Activated CD8-positive, alpha-beta memory T cell treated with anti-CD3 and anti-CD28 coated beads, Interleukin-2, amount 10 ng/mL, durations not matched to agents 7 days and 5 days (primary cell): Measurements from ENCODE around the gene CCR9. TPM values are rescaled to one million over a fixed set of nuclear protein-coding genes. Genes with fewer than 3 reads are reported as not detected.

ENCODE experiments used
- ATAC-seq: fragments of 150-1000 bp; cut with Tn5 transposase; one replicate; pipeline ENCODE4 v1.10.0; 2021; ENCODE audit warnings: moderate library complexity
- CTCF ChIA-PET: fragments of 350-600 bp; sonication (Branson Sonifier 250); formaldehyde crosslinking; loops from one replicate; lab custom pipeline; 2021; ENCODE audit warnings: antibody characterized with exemption; lab: Charles Lee
- DNase-seq: peaks from one replicate; pipeline ENCODE4 v3.0.0-alpha.2; 2020
- H3K27ac Mint-ChIP-seq: one replicate; pipeline ENCODE4 v1.8.0; 2021; ENCODE audit warnings: mild to moderate bottlenecking, mixed read lengths
- H3K27me3 Mint-ChIP-seq: one replicate; pipeline ENCODE4 v1.8.0; 2021; ENCODE audit warnings: mixed read lengths
- H3K36me3 Mint-ChIP-seq: one replicate; pipeline ENCODE4 v1.8.0; 2021; ENCODE audit warnings: mild to moderate bottlenecking, mixed read lengths
- H3K4me1 Mint-ChIP-seq: one replicate; pipeline ENCODE4 v1.8.0; 2021; ENCODE audit warnings: mixed read lengths
- H3K4me3 Mint-ChIP-seq: one replicate; pipeline ENCODE4 v1.8.0; 2021; ENCODE audit warnings: mild to moderate bottlenecking, moderate library complexity, mixed read lengths
- H3K9me3 Mint-ChIP-seq: one replicate; pipeline ENCODE4 v1.8.0; 2022; ENCODE audit warnings: low read depth, mixed read lengths
- total RNA-seq, 2 experiments: library from RNA; stranded (reverse); gene quantifications; one replicate each; pipeline ENCODE4 v1.2.3, GENCODE V29; 2021

The CCR9 gene
- total RNA-seq, 2 experiments from 2014 or later: 3.2 to 9.7 TPM

GRCh38 chr3:45937206-45938042, 51.1 kb downstream of the CCR9 start:
- CTCF ChIA-PET: interaction anchor here (0.8 to 30.7 kb wide), 11 partner anchors 8 to 441 kb away, joined by 3 to 708 read pairs (median 8); no protein-coding TSS in a partner anchor
- Mint-ChIP-seq H3K4me1 (peaks cover 43% of the 10 kb centered on the region), H3K4me3 (no peak overlapping the region), H3K27ac (no peak overlapping the region), H3K36me3 (peaks cover 55% of the 10 kb centered on the region), H3K27me3 (no peaks in the 10 kb centered on the region), H3K9me3 (peaks cover 2% of the 10 kb centered on the region)
- ATAC-seq (no peak), DNase-seq (no peak)

GRCh38 chr3:45938043-45938435, 51.7 kb downstream of the CCR9 start:
- Mint-ChIP-seq H3K4me3 (no peak overlapping the region), H3K9me3 (peaks cover 2% of the 10 kb centered on the region), H3K4me1 (peaks cover 49% of the 10 kb centered on the region), H3K27ac (no peak overlapping the region), H3K27me3 (no peaks in the 10 kb centered on the region), H3K36me3 (peaks cover 52% of the 10 kb centered on the region)
- ATAC-seq (no peak), DNase-seq (no peak)
- CTCF ChIA-PET: interaction anchor here (0.6 to 30.7 kb wide), 33 partner anchors 9 to 620 kb away, joined by 3 to 708 read pairs (median 5); partner anchors contain the start of genes CCR1, CCR5, CCR5AS and CCRL2

GRCh38 chr3:45938864-45939263, 52.5 kb downstream of the CCR9 start:
- peak overlapping the region; percentile 57 for H3K27ac Mint-ChIP-seq
- peaks cover 52% of the 10 kb centered on the region for H3K36me3 Mint-ChIP-seq

GRCh38 chr3:45939341-45939771, 53.0 kb downstream of the CCR9 start:
- peaks cover 60% of the 10 kb centered on the region for H3K4me1 Mint-ChIP-seq
- H3K27ac Mint-ChIP-seq: peak overlapping the region; percentile 57
- CTCF ChIA-PET: interaction anchor here (0.6 to 30.7 kb wide), 41 partner anchors 9 to 619 kb away, joined by 3 to 708 read pairs (median 4); partner anchors contain the start of genes CCR1, CCR5, CCR5AS and CCRL2
- no peaks in the 10 kb centered on the region for H3K27me3 Mint-ChIP-seq
- peaks cover 49% of the 10 kb centered on the region for H3K36me3 Mint-ChIP-seq
- DNase-seq: no peak
- H3K9me3 Mint-ChIP-seq: peaks cover 2% of the 10 kb centered on the region
- H3K4me3 Mint-ChIP-seq: no peak overlapping the region
- ATAC-seq: no peak

More at GRCh38 chr3:45938864-45939263, 52.5 kb downstream of the CCR9 start:
- Mint-ChIP-seq H3K9me3 (peaks cover 2% of the 10 kb centered on the region), H3K27me3 (no peaks in the 10 kb centered on the region), H3K4me1 (peaks cover 58% of the 10 kb centered on the region), H3K4me3 (no peak overlapping the region)
- DNase-seq (peak; percentile 93), ATAC-seq (peak; percentile 79)
- CTCF ChIA-PET: interaction anchor here (0.6 to 30.7 kb wide), 45 partner anchors 9 to 619 kb away, joined by 3 to 708 read pairs (median 4); partner anchors contain the start of genes CCR1, CCR5, CCR5AS and CCRL2

- Mint-ChIP-seq H3K9me3 (peaks cover 2% of the 10 kb centered on the region), H3K36me3 (peaks cover 49% of the 10 kb centered on the region), H3K27ac (no peak overlapping the region), H3K27me3 (no peaks in the 10 kb centered on the region), H3K4me3 (no peak overlapping the region), H3K4me1 (peaks cover 67% of the 10 kb centered on the region)
- DNase-seq (no peak), ATAC-seq (no peak)
- CTCF ChIA-PET: interaction anchor here (0.6 to 30.7 kb wide), 16 partner anchors 8 to 907 kb away, joined by 3 to 708 read pairs (median 8); partner anchors contain the start of gene CCR1
Measured at GRCh38 chr3:45940004-45940780, 53.8 kb downstream of the CCR9 start.

- Mint-ChIP-seq H3K4me3 (no peak overlapping the region), H3K36me3 (peaks cover 49% of the 10 kb centered on the region), H3K4me1 (peaks cover 74% of the 10 kb centered on the region), H3K27me3 (no peaks in the 10 kb centered on the region), H3K9me3 (peaks cover 2% of the 10 kb centered on the region), H3K27ac (no peak overlapping the region)
- DNase-seq: no peak
- no peak for ATAC-seq
- CTCF ChIA-PET: interaction anchor here (1.3 to 30.7 kb wide), 4 partner anchors 21 to 267 kb away, joined by 4 to 708 read pairs (median 11); partner anchors contain the start of gene CCR1
Measured at GRCh38 chr3:45940781-45941365, 54.5 kb downstream of the CCR9 start.

- peaks cover 2% of the 10 kb centered on the region for H3K9me3 Mint-ChIP-seq
- no peak for DNase-seq
- peak overlapping the region; percentile 91 for H3K27ac Mint-ChIP-seq
- ATAC-seq: no peak
- CTCF ChIA-PET: interaction anchor here (1.0 to 30.7 kb wide), 13 partner anchors 9 to 266 kb away, joined by 3 to 708 read pairs (median 5); partner anchors contain the start of gene CCR1
- no peaks in the 10 kb centered on the region for H3K27me3 Mint-ChIP-seq
- peak overlapping the region; percentile 79 for H3K4me3 Mint-ChIP-seq
- peaks cover 60% of the 10 kb centered on the region for H3K36me3 Mint-ChIP-seq
- H3K4me1 Mint-ChIP-seq: peaks cover 88% of the 10 kb centered on the region
Measured at GRCh38 chr3:45942051-45942825, 55.9 kb downstream of the CCR9 start.

GRCh38 chr3:45943207-45943846, 57.0 kb downstream of the CCR9 start, which contains the start of gene CXCR6:
CXCR6 (plus strand) TSS chr3:45943464; CDS start chr3:45946482, 3,018 bp downstream.
- no peaks in the 10 kb centered on the region for H3K27me3 Mint-ChIP-seq
- peaks cover 65% of the 10 kb centered on the region for H3K36me3 Mint-ChIP-seq
- H3K4me3 Mint-ChIP-seq: peak within 1 kb of the TSS; percentile 79
- CTCF ChIA-PET: interaction anchor here (0.5 to 30.7 kb wide), 15 partner anchors 8 to 906 kb away, joined by 3 to 708 read pairs (median 5); partner anchors contain the start of gene CCR1
- H3K4me1 Mint-ChIP-seq: peaks cover 91% of the 10 kb centered on the region
- H3K9me3 Mint-ChIP-seq: peaks cover 2% of the 10 kb centered on the region
- H3K27ac Mint-ChIP-seq: peak within 1 kb of the TSS; percentile 91
- ATAC-seq (peak; percentile 64), DNase-seq (peak; percentile 70)

- Mint-ChIP-seq H3K36me3 (peaks cover 79% of the 10 kb centered on the region), H3K27me3 (no peaks in the 10 kb centered on the region), H3K27ac (peak overlapping the region; percentile 84), H3K4me3 (peak overlapping the region; percentile 73), H3K9me3 (peaks cover 2% of the 10 kb centered on the region), H3K4me1 (peaks cover 93% of the 10 kb centered on the region)
- ATAC-seq (peak; percentile 28), DNase-seq (no peak)
- CTCF ChIA-PET: interaction anchor here (1.0 to 30.7 kb wide), 9 partner anchors 15 to 134 kb away, joined by 3 to 708 read pairs (median 5); no protein-coding TSS in a partner anchor
Measured at GRCh38 chr3:45944830-45945620, 58.7 kb downstream of the CCR9 start.

- Mint-ChIP-seq H3K4me3 (peak overlapping the region; percentile 73), H3K27me3 (no peaks in the 10 kb centered on the region)
Measured at GRCh38 chr3:45946307-45946706, 60.0 kb downstream of the CCR9 start.

GRCh38 chr3:45946875-45947274, 60.5 kb downstream of the CCR9 start:
- H3K4me1 Mint-ChIP-seq: peaks cover 96% of the 10 kb centered on the region
- DNase-seq (peak; percentile 68), ATAC-seq (no peak)
- H3K4me3 Mint-ChIP-seq: peak overlapping the region; percentile 73
- H3K9me3 Mint-ChIP-seq: no peaks in the 10 kb centered on the region
- CTCF ChIA-PET: interaction anchor here (0.7 to 30.7 kb wide), 7 partner anchors 8 to 132 kb away, joined by 3 to 708 read pairs (median 5); no protein-coding TSS in a partner anchor
- no peaks in the 10 kb centered on the region for H3K27me3 Mint-ChIP-seq
- peaks cover 79% of the 10 kb centered on the region for H3K36me3 Mint-ChIP-seq
- peak overlapping the region; percentile 84 for H3K27ac Mint-ChIP-seq

More at GRCh38 chr3:45946307-45946706, 60.0 kb downstream of the CCR9 start:
- peak overlapping the region; percentile 84 for H3K27ac Mint-ChIP-seq
- H3K4me1 Mint-ChIP-seq: peaks cover 94% of the 10 kb centered on the region
- no peaks in the 10 kb centered on the region for H3K9me3 Mint-ChIP-seq
- CTCF ChIA-PET: interaction anchor here (1.2 to 30.7 kb wide), 5 partner anchors 7 to 132 kb away, joined by 3 to 708 read pairs (median 6); no protein-coding TSS in a partner anchor
- DNase-seq: peak; percentile 70
- peaks cover 76% of the 10 kb centered on the region for H3K36me3 Mint-ChIP-seq
- ATAC-seq: no peak
